ENCODE results near the gene TCAP.
"Not testable (repeated sequence)": the region's sequence is repeated elsewhere in the genome, so short reads cannot be mapped to it uniquely, and the experiment has no call there.

The TCAP gene

DNA sequence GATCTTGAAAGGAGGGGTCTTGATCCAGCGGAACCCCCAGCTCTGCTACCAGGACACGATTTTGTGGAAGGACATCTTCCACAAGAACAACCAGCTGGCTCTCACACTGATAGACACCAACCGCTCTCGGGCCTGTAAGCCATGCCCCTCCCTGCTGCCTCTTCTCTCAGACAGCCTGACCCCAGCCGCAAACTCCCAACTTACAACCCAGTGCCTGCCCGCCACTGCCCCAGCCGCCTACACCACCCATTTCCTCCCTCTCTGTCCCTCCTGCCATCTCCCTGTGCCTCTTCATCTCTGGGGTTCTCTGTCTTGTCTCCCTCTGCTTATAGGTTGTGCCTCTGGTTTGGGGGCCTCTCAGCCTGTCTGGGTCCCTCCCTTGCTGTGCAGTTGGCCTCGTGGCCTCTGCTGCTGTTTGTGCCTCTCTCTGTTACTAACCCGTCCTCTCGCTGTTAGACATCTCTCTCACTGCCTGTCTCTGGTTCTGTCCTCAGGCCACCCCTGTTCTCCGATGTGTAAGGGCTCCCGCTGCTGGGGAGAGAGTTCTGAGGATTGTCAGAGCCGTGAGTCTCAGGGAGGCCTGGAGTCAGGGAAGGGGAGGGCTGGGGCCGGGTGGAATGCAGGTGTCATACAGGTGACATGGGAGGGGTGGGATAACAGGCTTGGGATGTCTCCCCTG, 44.3 kb downstream of the TCAP start:
- Histone ChIP-seq H3K79me2 (ENCODE audit: insufficient read depth, low read length) (no peaks in the 10 kb centered on the region), H3K9me3 (ENCODE audit: low read length) (no peaks in the 10 kb centered on the region), H3K4me1 (ENCODE audit: insufficient read depth, low read length, severe bottlenecking) (no peaks in the 10 kb centered on the region), H3K27me3 (ENCODE audit: insufficient read depth, low read length) (no peaks in the 10 kb centered on the region), H3K4me3 (ENCODE audit: low read depth, low read length, poor library complexity, severe bottlenecking) (no peak overlapping the region), H3K27ac (ENCODE audit: low read depth, low read length, poor library complexity, severe bottlenecking) (no peak overlapping the region), H3K9me2 (ENCODE audit: low read depth, low read length) (no peaks in the 10 kb centered on the region), H3F3A (ENCODE audit: insufficient read depth, low read length) (no peaks in the 10 kb centered on the region), H3K9ac (ENCODE audit: low read length) (no peak overlapping the region), H2AFZ (ENCODE audit: low read length) (no peak overlapping the region), H3K4me2 (ENCODE audit: low read length) (no peak overlapping the region), H3K36me3 (ENCODE audit: insufficient read depth, low read length) (no peaks in the 10 kb centered on the region), H4K20me1 (ENCODE audit: insufficient read depth, low read length) (no peaks in the 10 kb centered on the region)
- TF ChIP-seq EZH2 (IDR thresholded peaks at IDR 0.05; ENCODE audit: borderline replicate concordance, low read length) = no peak
- TF ChIP-seq, protein P1, sequence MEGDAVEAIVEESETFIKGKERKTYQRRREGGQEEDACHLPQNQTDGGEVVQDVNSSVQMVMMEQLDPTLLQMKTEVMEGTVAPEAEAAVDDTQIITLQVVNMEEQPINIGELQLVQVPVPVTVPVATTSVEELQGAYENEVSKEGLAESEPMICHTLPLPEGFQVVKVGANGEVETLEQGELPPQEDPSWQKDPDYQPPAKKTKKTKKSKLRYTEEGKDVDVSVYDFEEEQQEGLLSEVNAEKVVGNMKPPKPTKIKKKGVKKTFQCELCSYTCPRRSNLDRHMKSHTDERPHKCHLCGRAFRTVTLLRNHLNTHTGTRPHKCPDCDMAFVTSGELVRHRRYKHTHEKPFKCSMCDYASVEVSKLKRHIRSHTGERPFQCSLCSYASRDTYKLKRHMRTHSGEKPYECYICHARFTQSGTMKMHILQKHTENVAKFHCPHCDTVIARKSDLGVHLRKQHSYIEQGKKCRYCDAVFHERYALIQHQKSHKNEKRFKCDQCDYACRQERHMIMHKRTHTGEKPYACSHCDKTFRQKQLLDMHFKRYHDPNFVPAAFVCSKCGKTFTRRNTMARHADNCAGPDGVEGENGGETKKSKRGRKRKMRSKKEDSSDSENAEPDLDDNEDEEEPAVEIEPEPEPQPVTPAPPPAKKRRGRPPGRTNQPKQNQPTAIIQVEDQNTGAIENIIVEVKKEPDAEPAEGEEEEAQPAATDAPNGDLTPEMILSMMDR (IDR thresholded peaks at IDR 0.05; ENCODE audit: low read length) = no peak

DNA sequence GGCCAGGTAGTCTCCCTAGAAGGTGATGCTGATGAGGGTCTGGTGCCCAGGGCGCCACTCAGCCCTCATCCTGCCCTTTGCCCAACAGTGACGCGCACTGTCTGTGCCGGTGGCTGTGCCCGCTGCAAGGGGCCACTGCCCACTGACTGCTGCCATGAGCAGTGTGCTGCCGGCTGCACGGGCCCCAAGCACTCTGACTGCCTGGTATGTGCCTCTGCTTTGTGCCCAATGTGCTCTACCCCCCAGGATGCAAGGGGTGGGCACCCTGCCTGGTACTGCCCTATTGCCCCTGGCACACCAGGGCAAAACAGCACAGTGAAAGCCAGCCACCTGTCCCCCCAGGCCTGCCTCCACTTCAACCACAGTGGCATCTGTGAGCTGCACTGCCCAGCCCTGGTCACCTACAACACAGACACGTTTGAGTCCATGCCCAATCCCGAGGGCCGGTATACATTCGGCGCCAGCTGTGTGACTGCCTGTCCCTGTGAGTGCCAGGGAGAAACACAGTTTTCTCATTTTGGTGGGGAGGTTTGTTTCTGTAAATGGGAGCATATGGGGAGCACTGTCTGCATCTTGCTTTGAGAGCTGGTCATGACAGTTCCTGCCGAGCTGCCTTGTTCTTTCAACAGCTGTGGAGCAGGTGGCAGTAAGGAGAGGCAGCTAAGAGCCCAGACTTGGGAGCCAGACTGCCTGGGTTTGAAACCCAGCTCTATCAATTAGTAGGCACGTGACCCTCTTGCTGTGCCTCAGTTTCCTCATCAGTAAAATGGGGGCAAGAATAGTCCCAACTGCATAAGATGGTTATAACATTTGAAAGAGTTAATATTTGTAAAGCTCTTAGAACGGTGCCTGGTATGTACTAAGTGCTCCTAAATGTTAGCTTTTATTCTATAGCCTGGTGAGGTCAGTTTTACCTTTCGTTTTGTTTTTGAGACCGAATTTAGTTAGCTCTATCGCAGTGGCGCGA, 45.1 kb downstream of the TCAP start:
- no peak overlapping the region for H2AFZ ChIP-seq (ENCODE audit: low read length)
- H3K27me3 ChIP-seq (ENCODE audit: insufficient read depth, low read length) = no peaks in the 10 kb centered on the region
- H3K27ac ChIP-seq (ENCODE audit: low read depth, low read length, poor library complexity, severe bottlenecking) = no peak overlapping the region
- no peak overlapping the region for H3K4me2 ChIP-seq (ENCODE audit: low read length)
- H3K79me2 ChIP-seq (ENCODE audit: insufficient read depth, low read length) = no peaks in the 10 kb centered on the region
- H3K9ac ChIP-seq (ENCODE audit: low read length) = no peak overlapping the region
- H3K4me3 ChIP-seq (ENCODE audit: low read depth, low read length, poor library complexity, severe bottlenecking) = no peak overlapping the region
- no peaks in the 10 kb centered on the region for H3K4me1 ChIP-seq (ENCODE audit: insufficient read depth, low read length, severe bottlenecking)
- no peaks in the 10 kb centered on the region for H3K36me3 ChIP-seq (ENCODE audit: insufficient read depth, low read length)
- H4K20me1 ChIP-seq (ENCODE audit: insufficient read depth, low read length) = no peaks in the 10 kb centered on the region
- H3F3A ChIP-seq (ENCODE audit: insufficient read depth, low read length) = no peaks in the 10 kb centered on the region
- H3K9me3 ChIP-seq (ENCODE audit: low read length) = no peaks in the 10 kb centered on the region
- no peaks in the 10 kb centered on the region for H3K9me2 ChIP-seq (ENCODE audit: low read depth, low read length)
- TF ChIP-seq, protein P1 (IDR thresholded peaks at IDR 0.05; ENCODE audit: low read length) = no peak
- TF ChIP-seq EZH2 (IDR thresholded peaks at IDR 0.05; ENCODE audit: borderline replicate concordance, low read length) = no peak

DNA sequence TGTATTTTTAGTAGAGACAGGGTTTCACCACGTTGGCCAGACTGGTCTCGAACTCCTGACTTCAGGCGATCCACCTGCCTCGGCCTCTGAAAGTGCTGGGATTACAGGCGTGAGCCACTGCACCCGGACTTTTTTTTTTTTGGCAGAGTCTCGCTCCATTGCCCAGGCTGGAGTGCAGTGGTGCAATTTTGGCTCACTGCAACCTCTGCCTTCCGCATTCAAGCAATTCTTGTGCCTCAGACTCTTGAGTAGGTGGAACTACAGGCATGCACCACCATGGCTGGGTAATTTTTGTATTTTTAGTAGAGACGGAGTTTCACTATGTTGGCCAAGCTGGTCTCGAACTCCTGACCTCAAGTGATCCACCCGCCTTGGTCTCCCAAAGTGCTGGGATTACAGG, 45.9 kb downstream of the TCAP start:
- H3K27me3 ChIP-seq (ENCODE audit: insufficient read depth, low read length); H3F3A ChIP-seq (ENCODE audit: insufficient read depth, low read length); H3K9me3 ChIP-seq (ENCODE audit: low read length); H3K4me3 ChIP-seq (ENCODE audit: low read depth, low read length, poor library complexity, severe bottlenecking); H3K36me3 ChIP-seq (ENCODE audit: insufficient read depth, low read length); H3K79me2 ChIP-seq (ENCODE audit: insufficient read depth, low read length); H3K4me1 ChIP-seq (ENCODE audit: insufficient read depth, low read length, severe bottlenecking); H3K27ac ChIP-seq (ENCODE audit: low read depth, low read length, poor library complexity, severe bottlenecking); H4K20me1 ChIP-seq (ENCODE audit: insufficient read depth, low read length); H3K9me2 ChIP-seq (ENCODE audit: low read depth, low read length); H3K9ac ChIP-seq (ENCODE audit: low read length); H3K4me2 ChIP-seq (ENCODE audit: low read length); H2AFZ ChIP-seq (ENCODE audit: low read length): not testable (repeated sequence)

Measured in OCI-LY1 (cell line).